ENCODE results near the gene TXLNB.
"Not testable (repeated sequence)": the region's sequence is repeated elsewhere in the genome, so short reads cannot be mapped to it uniquely, and the experiment has no call there.

Gene TXLNB

DNA sequence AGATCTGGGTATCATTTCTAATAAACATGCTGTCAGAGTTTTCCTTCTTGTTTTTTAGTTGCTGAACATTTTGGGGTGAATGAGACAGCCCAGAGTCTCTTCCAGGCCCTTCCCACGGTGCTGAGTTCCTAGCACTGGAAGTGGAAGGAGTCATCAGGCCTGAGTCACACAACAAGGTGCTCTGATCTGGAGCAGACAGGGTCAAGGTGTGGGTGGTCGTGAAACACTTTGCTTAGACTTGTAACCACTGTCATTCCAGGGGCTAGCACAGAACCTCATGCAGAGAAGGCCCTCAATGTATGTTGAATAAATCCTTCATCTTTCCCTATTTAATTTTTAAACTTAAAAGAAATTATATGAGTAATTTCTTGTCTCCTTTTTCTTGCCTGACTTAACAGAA is 60.6 kb downstream of the TXLNB start:
- Histone ChIP-seq H3K27ac (ENCODE audit: poor library complexity, severe bottlenecking) (no peak overlapping the region), H3K36me3 (ENCODE audit: low read depth) (no peaks in the 10 kb centered on the region), H3K9me3 (ENCODE audit: severe bottlenecking) (no peaks in the 10 kb centered on the region), H3K4me3 (ENCODE audit: severe bottlenecking) (no peak overlapping the region), H3K4me1 (ENCODE audit: insufficient read depth, poor library complexity, severe bottlenecking) (no peaks in the 10 kb centered on the region), H3K27me3 (ENCODE audit: insufficient read depth, poor library complexity, severe bottlenecking) (no peaks in the 10 kb centered on the region)
- TF ChIP-seq, protein P1, sequence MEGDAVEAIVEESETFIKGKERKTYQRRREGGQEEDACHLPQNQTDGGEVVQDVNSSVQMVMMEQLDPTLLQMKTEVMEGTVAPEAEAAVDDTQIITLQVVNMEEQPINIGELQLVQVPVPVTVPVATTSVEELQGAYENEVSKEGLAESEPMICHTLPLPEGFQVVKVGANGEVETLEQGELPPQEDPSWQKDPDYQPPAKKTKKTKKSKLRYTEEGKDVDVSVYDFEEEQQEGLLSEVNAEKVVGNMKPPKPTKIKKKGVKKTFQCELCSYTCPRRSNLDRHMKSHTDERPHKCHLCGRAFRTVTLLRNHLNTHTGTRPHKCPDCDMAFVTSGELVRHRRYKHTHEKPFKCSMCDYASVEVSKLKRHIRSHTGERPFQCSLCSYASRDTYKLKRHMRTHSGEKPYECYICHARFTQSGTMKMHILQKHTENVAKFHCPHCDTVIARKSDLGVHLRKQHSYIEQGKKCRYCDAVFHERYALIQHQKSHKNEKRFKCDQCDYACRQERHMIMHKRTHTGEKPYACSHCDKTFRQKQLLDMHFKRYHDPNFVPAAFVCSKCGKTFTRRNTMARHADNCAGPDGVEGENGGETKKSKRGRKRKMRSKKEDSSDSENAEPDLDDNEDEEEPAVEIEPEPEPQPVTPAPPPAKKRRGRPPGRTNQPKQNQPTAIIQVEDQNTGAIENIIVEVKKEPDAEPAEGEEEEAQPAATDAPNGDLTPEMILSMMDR (IDR thresholded peaks at IDR 0.05; ENCODE audit: poor library complexity, severe bottlenecking), result no peak
- ATAC-seq (ENCODE audit: low read depth), result no peak
- DNase-seq (ENCODE audit: low spot score), result no peak

DNA sequence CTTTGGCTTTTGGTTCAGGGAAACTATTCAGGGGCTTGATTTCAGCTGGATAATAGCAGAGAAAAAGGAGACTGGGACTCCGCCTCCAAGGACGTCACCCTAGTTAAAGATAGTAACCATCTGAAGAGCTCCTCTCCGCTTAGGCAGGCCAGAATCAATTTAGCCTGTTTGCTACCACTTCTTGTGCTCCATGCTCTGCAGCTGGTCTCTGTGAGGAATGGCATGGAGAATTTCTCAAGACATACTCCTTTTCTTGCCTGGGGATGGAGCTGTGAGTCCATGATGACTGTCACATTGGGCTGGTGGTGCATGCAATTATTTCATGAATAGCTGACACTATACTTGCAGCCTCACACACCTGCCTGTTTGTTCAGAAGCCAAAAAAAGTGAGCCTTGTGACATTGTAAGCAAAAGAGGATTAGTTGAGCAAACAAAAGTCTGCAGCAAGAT is 61.4 kb downstream of the TXLNB start:
- Histone ChIP-seq H3K27me3 (ENCODE audit: insufficient read depth, poor library complexity, severe bottlenecking) (no peaks in the 10 kb centered on the region), H3K27ac (ENCODE audit: poor library complexity, severe bottlenecking) (no peak overlapping the region), H3K4me3 (ENCODE audit: severe bottlenecking) (no peak overlapping the region), H3K36me3 (ENCODE audit: low read depth) (no peaks in the 10 kb centered on the region), H3K4me1 (ENCODE audit: insufficient read depth, poor library complexity, severe bottlenecking) (no peaks in the 10 kb centered on the region), H3K9me3 (ENCODE audit: severe bottlenecking) (no peaks in the 10 kb centered on the region)
- TF ChIP-seq, protein P1 (IDR thresholded peaks at IDR 0.05; ENCODE audit: poor library complexity, severe bottlenecking), result no peak
- DNase-seq (ENCODE audit: low spot score) (no peak), ATAC-seq (ENCODE audit: low read depth) (no peak)

DNA sequence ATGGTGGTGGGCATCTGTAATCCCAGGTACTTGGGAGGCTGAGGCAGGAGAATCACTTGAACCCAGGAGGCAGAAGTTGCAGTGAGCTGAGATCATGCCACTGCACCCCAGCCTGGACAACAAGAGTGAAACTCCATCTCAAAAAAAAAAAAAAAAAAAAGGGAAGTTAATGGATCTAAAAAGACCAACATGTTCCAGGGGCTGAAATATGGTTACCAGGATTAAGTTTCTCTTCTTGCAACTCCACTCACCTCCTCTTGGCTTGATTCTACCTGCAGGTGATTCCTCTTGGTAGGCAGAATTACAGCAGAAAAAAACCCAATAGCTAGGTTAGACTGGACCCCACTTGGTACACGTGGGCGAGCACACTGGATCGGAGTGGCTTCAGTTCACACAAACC is 63.4 kb downstream of the TXLNB start:
- not testable (repeated sequence) for H3K4me3 ChIP-seq (ENCODE audit: severe bottlenecking); H3K4me1 ChIP-seq (ENCODE audit: insufficient read depth, poor library complexity, severe bottlenecking); H3K36me3 ChIP-seq (ENCODE audit: low read depth); H3K9me3 ChIP-seq (ENCODE audit: severe bottlenecking); ATAC-seq (ENCODE audit: low read depth); DNase-seq (ENCODE audit: low spot score); H3K27me3 ChIP-seq (ENCODE audit: insufficient read depth, poor library complexity, severe bottlenecking); H3K27ac ChIP-seq (ENCODE audit: poor library complexity, severe bottlenecking)

DNA sequence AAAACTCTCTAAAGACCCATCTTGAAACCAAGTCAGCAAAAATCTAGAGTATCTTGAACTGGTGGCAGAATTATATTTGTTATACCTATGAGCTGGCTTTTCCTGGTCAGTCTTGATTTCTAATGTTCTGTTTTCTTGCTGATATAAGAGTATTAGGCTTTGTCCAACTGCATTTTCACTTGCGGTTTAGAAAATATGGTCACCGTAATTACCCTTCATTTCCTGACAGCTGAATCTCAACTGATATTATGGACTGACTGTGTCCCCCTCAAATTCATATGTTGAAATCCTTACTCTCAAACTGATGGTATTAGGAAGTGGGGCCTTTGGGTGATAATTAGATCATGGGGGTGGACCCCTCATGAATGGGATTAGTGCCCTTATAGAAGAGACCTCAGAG is 72.1 kb downstream of the TXLNB start:
- Histone ChIP-seq H3K9me3 (ENCODE audit: severe bottlenecking) (no peaks in the 10 kb centered on the region), H3K4me1 (ENCODE audit: insufficient read depth, poor library complexity, severe bottlenecking) (no peaks in the 10 kb centered on the region), H3K36me3 (ENCODE audit: low read depth) (no peaks in the 10 kb centered on the region), H3K27ac (ENCODE audit: poor library complexity, severe bottlenecking) (no peak overlapping the region), H3K4me3 (ENCODE audit: severe bottlenecking) (no peak overlapping the region), H3K27me3 (ENCODE audit: insufficient read depth, poor library complexity, severe bottlenecking) (no peaks in the 10 kb centered on the region)
- DNase-seq (ENCODE audit: low spot score), result no peak
- TF ChIP-seq, protein P1 (IDR thresholded peaks at IDR 0.05; ENCODE audit: poor library complexity, severe bottlenecking), result no peak
- ATAC-seq (ENCODE audit: low read depth), result no peak

DNA sequence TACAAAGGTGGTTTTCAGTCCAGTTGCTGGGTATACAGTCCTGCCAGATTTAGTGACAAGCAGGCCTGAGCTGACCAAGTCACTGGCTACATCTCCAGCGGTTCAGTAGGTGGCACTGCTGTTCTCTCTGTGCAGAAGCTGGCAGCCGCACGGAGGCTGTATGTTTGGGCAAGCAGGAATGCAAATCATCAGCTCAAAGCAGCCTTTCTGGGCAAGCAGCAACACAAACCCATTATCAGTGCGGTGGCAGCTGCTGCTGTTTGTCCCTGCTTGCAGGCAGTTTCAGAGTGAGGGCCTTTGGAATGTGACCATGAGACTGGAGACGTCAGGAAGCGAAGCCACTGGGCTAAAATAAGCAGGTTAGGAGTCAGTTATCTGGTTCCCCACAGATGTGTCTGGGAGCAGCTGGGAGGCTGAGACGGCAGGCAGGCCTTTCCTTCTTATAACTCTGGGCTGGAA is 72.5 kb downstream of the TXLNB start:
- H3K4me3 ChIP-seq (ENCODE audit: severe bottlenecking), result no peak overlapping the region
- H3K9me3 ChIP-seq (ENCODE audit: severe bottlenecking), result no peaks in the 10 kb centered on the region
- peak; percentile 96 for ATAC-seq (ENCODE audit: low read depth)
- no peak overlapping the region for H3K27ac ChIP-seq (ENCODE audit: poor library complexity, severe bottlenecking)
- H3K36me3 ChIP-seq (ENCODE audit: low read depth), result no peaks in the 10 kb centered on the region
- H3K27me3 ChIP-seq (ENCODE audit: insufficient read depth, poor library complexity, severe bottlenecking), result no peaks in the 10 kb centered on the region
- TF ChIP-seq, protein P1 (IDR thresholded peaks at IDR 0.05; ENCODE audit: poor library complexity, severe bottlenecking), result peak; percentile 76
- no peaks in the 10 kb centered on the region for H3K4me1 ChIP-seq (ENCODE audit: insufficient read depth, poor library complexity, severe bottlenecking)
- no peak for DNase-seq (ENCODE audit: low spot score)

DNA sequence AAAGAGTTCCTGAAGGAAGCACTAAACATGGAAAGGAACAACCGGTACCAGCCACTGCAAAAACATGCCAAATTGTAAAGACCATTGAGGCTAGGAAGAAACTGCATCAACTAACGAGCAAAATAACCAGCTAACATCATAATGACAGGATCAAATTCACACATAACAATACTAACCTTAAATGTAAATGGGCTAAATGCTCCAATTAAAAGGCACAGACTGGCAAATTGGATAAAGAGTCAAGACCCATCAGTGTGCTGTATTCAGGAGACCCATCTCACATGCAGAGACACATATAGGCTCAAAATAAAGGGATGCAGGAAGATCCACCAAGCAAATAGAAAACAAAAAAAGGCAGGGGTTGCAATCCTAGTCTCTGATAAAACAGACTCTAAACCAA is 79.3 kb downstream of the TXLNB start:
- not testable (repeated sequence) for H3K4me3 ChIP-seq (ENCODE audit: severe bottlenecking); H3K36me3 ChIP-seq (ENCODE audit: low read depth); H3K4me1 ChIP-seq (ENCODE audit: insufficient read depth, poor library complexity, severe bottlenecking); H3K27me3 ChIP-seq (ENCODE audit: insufficient read depth, poor library complexity, severe bottlenecking); H3K27ac ChIP-seq (ENCODE audit: poor library complexity, severe bottlenecking); ATAC-seq (ENCODE audit: low read depth); H3K9me3 ChIP-seq (ENCODE audit: severe bottlenecking); DNase-seq (ENCODE audit: low spot score)

DNA sequence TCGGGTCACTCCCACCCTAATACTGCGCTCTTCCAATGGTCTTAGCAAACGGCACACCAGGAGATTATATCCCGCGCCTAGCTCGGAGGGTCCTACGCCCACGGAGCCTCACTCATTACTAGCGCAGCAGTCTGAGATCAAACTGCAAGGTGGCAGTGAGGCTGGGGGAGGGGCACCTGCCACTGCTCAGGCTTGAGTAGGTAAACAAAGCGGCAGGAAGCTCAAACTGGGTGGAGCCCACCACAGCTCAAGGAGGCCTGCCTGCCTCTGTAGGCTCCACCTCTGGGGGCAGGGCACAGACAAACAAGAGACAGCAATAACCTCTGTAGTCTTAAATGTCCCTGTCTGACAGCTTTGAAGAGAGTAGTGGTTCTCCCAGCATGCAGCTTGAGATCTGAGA is 81.0 kb downstream of the TXLNB start:
- DNase-seq (ENCODE audit: low spot score); H3K36me3 ChIP-seq (ENCODE audit: low read depth); H3K9me3 ChIP-seq (ENCODE audit: severe bottlenecking); ATAC-seq (ENCODE audit: low read depth); H3K4me3 ChIP-seq (ENCODE audit: severe bottlenecking); H3K27ac ChIP-seq (ENCODE audit: poor library complexity, severe bottlenecking); H3K27me3 ChIP-seq (ENCODE audit: insufficient read depth, poor library complexity, severe bottlenecking); H3K4me1 ChIP-seq (ENCODE audit: insufficient read depth, poor library complexity, severe bottlenecking): not testable (repeated sequence)
